Fibroblast of gingiva (primary cell): Measurements from ENCODE around the gene DMWD.

ENCODE experiments used
- DNase-seq: peaks from one replicate; pipeline ENCODE4 v3.0.0-alpha.2; 2011; ENCODE audit warnings: low read depth

The DMWD gene

GRCh38 chr19:45746866-45747265 lies 45.8 kb downstream of the DMWD start:
- no peak for DNase-seq

- no peak for DNase-seq
These were observed 47.0 kb downstream of the DMWD start for GRCh38 chr19:45745606-45746005.

DNA sequence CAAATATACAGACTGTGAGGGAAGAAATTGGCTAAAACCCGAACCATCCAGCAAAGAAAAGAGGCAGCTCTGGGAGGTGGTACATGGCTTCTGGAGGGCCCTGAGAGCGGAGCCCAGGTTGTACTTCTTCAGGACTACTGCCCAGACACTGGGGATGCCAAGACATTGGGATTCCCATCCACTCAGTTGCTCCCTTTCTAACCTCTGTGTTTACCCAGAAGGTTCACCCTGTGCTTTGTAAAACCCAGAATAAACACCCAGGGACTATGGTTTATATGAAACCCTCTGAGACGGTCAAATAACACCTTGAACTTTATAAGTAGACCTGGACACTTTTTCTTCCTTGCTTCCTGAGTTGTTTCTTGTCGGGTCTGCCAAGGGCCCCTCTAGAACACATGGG lies 49.7 kb downstream of the DMWD start:
- no peak for DNase-seq

GRCh38 chr19:45739498-45740439 lies 52.9 kb downstream of the DMWD start:
- no peak for DNase-seq

- no peak for DNase-seq
These were observed 59.4 kb downstream of the DMWD start, which contains the start of gene MEIOSIN for GRCh38 chr19:45733160-45733810. Gene MEIOSIN, plus strand, starts transcription at chr19:45733439. Its CDS starts 1,938 bp downstream, at chr19:45735377.
